GM18520 (cell line): ENCODE data around the gene TRMT5.

Experiments
- ATAC-seq: cut with Tn5 transposase; IDR thresholded peaks from one replicate; pipeline ENCODE4 v1.9.1; 2021; ENCODE audit not compliant: unreplicated experiment

The TRMT5 gene, protein sequence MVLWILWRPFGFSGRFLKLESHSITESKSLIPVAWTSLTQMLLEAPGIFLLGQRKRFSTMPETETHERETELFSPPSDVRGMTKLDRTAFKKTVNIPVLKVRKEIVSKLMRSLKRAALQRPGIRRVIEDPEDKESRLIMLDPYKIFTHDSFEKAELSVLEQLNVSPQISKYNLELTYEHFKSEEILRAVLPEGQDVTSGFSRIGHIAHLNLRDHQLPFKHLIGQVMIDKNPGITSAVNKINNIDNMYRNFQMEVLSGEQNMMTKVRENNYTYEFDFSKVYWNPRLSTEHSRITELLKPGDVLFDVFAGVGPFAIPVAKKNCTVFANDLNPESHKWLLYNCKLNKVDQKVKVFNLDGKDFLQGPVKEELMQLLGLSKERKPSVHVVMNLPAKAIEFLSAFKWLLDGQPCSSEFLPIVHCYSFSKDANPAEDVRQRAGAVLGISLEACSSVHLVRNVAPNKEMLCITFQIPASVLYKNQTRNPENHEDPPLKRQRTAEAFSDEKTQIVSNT

GRCh38 chr14:60980811-60981632 lies at the start of gene TRMT5, which contains the start of gene SLC38A6:
Gene TRMT5 (minus strand): TSS chr14:60981079. CDS start chr14:60980973, 106 bp downstream.
Gene SLC38A6 (plus strand): TSS chr14:60981245. CDS start chr14:60981278, 33 bp downstream.
- peak; percentile 76 for ATAC-seq

GRCh38 chr14:61026526-61026925 lies 45.6 kb upstream of the TRMT5 start:
- no peak for ATAC-seq

- no peak for ATAC-seq
Measured at GRCh38 chr14:61025251-61026223, 44.7 kb upstream of the TRMT5 start.

GRCh38 chr14:61019537-61019936 lies 38.7 kb upstream of the TRMT5 start:
- no peak for ATAC-seq

DNA sequence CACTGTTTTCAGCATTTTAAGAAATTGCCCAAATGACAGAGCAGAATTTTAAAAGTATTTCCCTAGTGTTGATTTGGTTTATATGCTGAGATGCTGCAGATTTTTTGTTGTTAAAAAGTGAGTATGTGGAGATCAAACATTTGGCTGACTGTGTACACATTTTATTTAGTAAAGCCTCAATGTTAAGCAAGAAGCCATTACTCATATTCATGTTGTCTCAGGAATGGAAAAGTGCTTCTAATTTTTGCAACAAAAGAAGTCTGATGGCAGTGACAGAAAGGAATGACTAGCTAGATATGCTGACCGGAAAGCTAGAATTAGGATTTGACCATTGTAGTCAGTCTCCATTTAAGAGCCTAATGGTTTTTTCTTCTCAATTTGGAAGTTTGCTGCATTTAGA lies 22.7 kb upstream of the TRMT5 start:
- no peak for ATAC-seq

DNA sequence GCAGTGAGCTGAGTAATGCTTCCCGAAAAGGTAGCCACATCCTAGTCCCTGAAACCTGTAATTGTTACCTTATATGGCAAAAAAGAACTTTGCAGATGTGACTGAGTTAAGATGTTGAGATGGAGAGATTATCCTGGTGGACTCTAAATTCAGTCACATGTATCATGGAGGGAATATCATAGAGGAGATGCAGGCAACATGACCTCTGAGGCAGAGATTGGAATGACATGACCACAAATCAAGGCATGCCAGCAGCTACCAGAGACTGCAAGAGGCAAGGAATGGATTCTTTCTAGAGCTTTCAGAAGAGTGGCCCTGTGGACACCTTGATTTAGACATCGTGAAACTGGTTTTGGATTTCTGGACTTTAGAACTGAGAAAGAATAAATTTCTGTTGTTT lies 18.7 kb upstream of the TRMT5 start:
- no peak for ATAC-seq

DNA sequence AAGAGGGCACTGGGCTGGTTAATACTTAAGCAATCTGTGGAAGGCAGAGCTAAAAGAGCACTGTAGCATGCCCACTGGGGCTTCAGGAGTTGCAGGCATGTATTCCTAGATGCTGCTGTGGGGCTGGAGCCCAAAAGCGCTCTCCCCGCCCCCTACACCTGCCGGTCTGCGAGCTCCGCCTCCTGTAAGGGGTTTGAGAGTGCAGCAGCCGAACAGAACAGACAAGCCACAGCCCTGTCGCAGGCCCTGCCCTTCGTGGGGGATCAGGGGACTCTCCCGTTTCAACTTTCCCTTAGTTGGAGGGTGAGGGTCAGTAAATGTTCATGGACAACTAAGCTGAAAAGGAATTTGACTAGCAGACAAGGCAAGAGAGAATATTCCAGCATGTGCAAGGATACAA lies 17.7 kb upstream of the TRMT5 start:
- no peak for ATAC-seq

DNA sequence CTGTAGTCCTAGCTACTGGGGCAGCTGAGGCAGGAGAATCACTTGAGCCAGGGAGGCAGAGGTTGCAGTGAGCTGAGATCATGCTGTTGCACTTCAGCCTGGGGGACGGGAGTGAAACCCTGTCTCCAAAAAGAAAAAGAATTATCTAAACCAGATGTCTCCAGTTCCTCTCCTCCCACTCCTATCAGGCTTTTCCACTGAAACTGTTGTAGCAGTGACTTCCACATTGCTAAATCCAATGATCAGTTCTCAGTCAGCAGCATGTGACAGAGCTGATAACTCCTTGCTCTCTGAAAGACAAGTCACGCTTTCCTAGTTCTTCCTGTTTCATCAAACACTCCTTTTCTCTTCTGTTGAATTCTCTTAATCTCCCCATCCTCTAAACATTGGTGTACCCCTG lies 8.7 kb upstream of the TRMT5 start:
- no peak for ATAC-seq

DNA sequence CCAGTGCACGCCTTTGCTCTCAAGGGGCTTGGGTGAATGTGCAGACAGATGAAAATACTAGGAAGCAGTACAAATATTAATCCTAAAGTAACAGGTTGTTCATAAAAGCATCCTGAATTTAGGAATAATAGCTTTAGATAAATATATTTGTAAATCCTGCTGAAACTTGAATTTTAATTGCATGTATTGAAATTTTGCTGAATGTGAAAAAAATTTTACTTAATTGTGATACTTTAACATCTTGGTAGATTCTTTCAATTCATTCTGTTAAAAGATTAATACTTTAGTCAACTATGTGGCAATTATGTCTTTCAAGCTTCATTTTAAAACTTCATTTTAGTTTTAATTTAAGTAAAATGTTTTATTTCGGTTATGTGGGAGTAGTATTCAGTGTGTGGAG lies 5.6 kb upstream of the TRMT5 start:
- ATAC-seq: no peak

GRCh38 chr14:60984196-60984595 lies 3.3 kb upstream of the TRMT5 start:
- no peak for ATAC-seq

DNA sequence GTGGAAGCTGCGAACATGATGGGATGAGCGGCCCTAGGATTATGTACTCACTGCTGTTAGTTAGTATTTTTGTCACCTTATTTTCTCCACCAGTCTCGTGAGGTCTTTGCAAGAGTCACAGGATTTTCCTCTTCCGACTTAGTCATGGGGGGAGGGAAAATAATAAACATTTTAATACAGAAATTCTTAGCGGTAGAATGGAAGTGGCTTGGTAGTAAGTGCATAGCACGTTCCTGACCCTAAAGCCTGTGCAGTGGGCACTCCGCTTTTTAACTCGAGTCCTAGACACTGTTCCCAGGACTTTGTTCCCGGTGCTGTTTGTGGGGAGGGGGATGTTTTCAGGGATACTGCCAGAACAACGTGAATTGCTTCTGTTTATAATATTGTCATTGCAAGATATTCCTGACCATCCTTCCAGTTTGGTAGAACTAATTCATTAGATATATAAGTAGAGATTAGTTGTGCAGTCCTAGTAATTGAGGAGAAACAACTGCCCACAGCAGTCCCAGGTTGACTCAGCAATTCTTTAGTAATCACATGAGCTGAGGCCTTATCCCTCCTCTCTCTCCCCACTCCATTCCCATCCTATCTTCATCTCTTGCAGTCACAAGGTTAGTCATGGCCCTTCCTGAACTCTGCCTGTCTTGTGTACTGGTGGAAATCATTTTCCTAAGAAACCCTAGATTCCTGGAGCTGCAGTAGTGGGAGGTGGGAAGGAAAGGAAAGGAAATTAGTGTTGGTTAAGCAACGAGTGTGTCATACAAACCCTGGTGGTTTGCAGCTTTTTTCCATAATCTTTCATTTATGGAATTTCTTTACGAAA lies 965 bp upstream of the TRMT5 start:
- no peak for ATAC-seq

- no peak for ATAC-seq
Measured at GRCh38 chr14:60977847-60978246, 3.0 kb downstream of the TRMT5 start.

- ATAC-seq: no peak
Measured at GRCh38 chr14:60975551-60975950, 5.3 kb downstream of the TRMT5 start.

DNA sequence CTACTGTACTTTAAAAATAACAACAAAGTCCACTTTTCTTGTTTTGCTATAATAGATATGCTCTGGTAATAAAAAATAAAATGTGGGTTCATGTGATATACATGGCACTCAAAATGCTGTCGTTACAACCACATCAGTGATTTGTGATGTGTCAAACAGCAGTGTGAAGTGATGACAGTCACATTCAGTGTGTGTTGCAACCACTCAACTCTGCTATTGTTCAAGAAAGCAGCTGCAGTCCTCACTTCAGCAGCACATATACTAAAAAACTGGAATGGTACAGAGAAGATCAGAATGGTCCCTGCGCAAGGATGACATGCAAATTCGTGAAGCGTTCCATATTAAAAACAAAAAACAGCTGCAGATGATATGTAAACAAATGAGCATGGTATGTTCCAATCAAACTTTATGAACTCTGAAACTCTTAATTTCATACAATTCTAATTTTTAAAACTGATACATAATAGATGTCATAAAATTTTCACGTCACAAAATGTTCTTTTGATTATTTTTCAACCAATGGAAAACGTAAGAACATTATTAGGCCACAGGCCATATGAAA lies 6.7 kb downstream of the TRMT5 start:
- ATAC-seq: no peak

DNA sequence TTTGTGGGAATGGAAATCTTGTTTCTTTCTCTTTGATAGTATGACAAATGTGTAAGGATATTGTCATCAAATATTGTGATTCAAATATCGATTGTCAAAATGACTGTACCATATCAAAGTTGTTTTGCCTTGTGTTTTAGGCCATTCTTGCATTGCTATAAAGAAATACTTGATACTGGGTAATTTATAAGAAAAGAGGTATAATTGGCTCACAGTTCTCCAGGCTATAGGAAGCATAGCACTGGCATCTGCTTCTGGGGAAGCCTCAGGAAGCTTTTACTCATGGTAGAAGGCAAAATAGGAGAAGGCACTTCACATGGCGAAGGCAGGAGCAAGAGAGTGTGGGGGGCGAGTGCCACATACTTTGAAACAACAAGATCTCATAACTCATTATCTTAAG lies 7.8 kb downstream of the TRMT5 start:
- no peak for ATAC-seq

DNA sequence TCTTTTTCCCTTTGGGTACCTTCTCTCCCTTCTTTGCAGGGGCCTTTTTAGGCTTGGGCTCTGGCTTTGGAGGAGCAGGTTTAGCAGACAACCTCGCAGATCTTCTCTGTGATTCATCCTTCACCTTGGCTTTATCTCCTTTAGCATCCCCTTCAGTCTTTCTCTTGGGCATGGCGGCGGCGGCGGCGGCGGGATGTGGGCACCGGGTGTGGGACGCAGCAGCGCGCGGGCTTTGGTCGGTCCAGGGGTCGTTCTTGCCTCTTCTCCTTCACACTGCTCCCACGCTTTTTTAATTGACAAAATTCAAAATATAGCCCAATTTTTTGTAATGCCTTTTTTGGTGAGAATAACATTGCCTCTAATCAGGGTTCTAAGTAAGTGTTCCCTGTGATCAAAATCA lies 8.6 kb downstream of the TRMT5 start:
- ATAC-seq: no peak

GRCh38 chr14:60971271-60971670 lies 9.6 kb downstream of the TRMT5 start:
- no peak for ATAC-seq

DNA sequence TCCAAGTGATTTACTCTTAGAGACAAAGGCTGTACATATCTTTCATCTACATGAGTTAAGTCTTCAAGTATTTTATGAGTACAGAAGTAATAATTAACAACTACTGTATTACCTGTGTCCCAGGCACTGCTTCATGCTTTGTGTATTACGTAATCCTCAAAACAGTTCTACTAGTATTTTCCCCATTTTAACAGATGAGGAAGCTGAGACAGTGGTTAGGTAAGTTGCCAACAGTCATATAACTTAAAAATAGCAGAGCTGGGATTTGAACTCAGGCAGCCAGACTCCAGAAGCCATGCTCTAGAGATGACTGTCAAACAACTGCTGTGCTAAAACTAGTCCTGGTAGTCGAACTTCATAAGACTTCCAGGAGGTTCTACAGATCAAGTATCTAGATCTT lies 10.7 kb downstream of the TRMT5 start:
- ATAC-seq: no peak

DNA sequence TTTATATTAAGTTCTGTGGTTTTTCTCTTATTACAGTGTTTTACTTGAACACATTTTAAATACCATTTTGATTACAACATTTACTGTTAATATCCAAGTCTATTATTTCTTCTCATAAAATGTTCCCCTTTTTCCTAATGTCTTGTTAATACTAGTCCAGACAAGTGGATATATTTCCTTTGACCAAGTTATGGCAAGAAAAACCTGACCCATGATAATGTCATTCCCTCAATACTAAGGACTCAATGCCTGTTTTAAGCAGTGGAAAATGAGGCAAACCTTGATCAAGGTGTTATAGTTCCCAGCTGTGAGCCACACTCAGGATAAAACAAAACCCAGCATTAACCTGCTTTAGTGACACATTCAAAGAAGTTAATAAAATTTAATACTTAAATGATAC lies 12.2 kb downstream of the TRMT5 start:
- ATAC-seq: no peak

GRCh38 chr14:60968099-60968498 lies 12.8 kb downstream of the TRMT5 start:
- no peak for ATAC-seq
